Activated CD4-positive, alpha-beta T cell treated with anti-CD3 and anti-CD28 coated beads, Interleukin-2, amount 50 U/mL, for 4 hours (primary cell): ENCODE measurements around the gene SMARCAL1.

ENCODE experiments used
- DNase-seq, 2 experiments: peaks; one replicate each; pipeline ENCODE4 v3.0.0-alpha.2; 2020

SMARCAL1 gene

GRCh38 chr2:216428618-216429350 lies 16.5 kb downstream of the SMARCAL1 start:
- DNase-seq, result no peak

- DNase-seq, result no peak
Observed at GRCh38 chr2:216429428-216429827, 17.1 kb downstream of the SMARCAL1 start.

- no peak for DNase-seq
Observed at GRCh38 chr2:216430811-216431530, 18.7 kb downstream of the SMARCAL1 start.

GRCh38 chr2:216431531-216431856 lies 19.2 kb downstream of the SMARCAL1 start:
- DNase-seq, result no peak

GRCh38 chr2:216436383-216436782 lies 24.1 kb downstream of the SMARCAL1 start:
- no peak for DNase-seq

- no peak for DNase-seq
Observed at GRCh38 chr2:216441308-216442010, 29.2 kb downstream of the SMARCAL1 start.

GRCh38 chr2:216445501-216445900 lies 33.2 kb downstream of the SMARCAL1 start:
- no peak for DNase-seq

GRCh38 chr2:216446343-216446742 lies 34.1 kb downstream of the SMARCAL1 start:
- DNase-seq, result no peak

- no peak for DNase-seq
Observed at GRCh38 chr2:216447293-216447692, 35.0 kb downstream of the SMARCAL1 start.

GRCh38 chr2:216448829-216449228 lies 36.5 kb downstream of the SMARCAL1 start:
- DNase-seq, result no peak

- no peak for DNase-seq
Observed at GRCh38 chr2:216450346-216450745, 38.1 kb downstream of the SMARCAL1 start.

- no peak for DNase-seq
Observed at GRCh38 chr2:216450784-216451183, 38.5 kb downstream of the SMARCAL1 start.

GRCh38 chr2:216453955-216454614 lies 41.8 kb downstream of the SMARCAL1 start:
- no peak for DNase-seq

- DNase-seq, result no peak
Observed at GRCh38 chr2:216463148-216463547, 50.9 kb downstream of the SMARCAL1 start.

- DNase-seq, result no peak
Observed at GRCh38 chr2:216464104-216464720, 51.9 kb downstream of the SMARCAL1 start.

GRCh38 chr2:216465579-216466195 lies 53.4 kb downstream of the SMARCAL1 start:
- DNase-seq, result no peak

- no peak for DNase-seq
Observed at GRCh38 chr2:216467845-216468244, 55.6 kb downstream of the SMARCAL1 start.

- DNase-seq, result no peak
Observed at GRCh38 chr2:216469661-216470060, 57.4 kb downstream of the SMARCAL1 start.

- DNase-seq, result no peak
Observed at GRCh38 chr2:216473187-216473586, 60.9 kb downstream of the SMARCAL1 start.

- DNase-seq, result no peak
Observed at GRCh38 chr2:216474925-216475670, 62.8 kb downstream of the SMARCAL1 start.

- no peak for DNase-seq
Observed at GRCh38 chr2:216475767-216476166, 63.5 kb downstream of the SMARCAL1 start.
